IMR-90 (cell line): ENCODE measurements around the gene MAGI1. TPM values are rescaled to one million over a fixed set of nuclear protein-coding genes. Genes with fewer than 3 reads are reported as not detected.

Experiments used
- ATAC-seq: fragments of 200-7000 bp; cut with Tn5 transposase; 2 replicates; pipeline ENCODE4 v1.9.1; 2020; ENCODE audit warnings: low read depth, mild to moderate bottlenecking, moderate library complexity
- BruUV-seq: library from RNA; stranded (reverse); fragments of 400-500 nt; replicated peaks from 2 replicates; lab custom pipeline; 2021; lab: Mats Ljungman, UMichigan
- CTCF ChIA-PET: fragments of 300-600 bp; formaldehyde crosslinking; extraction: SDS; loops from one replicate; lab custom pipeline; 2021; ENCODE audit warnings: antibody characterized with exemption; lab: Yijun Ruan, JAX
- POLR2A ChIA-PET: fragments of 300-600 bp; sonication (Branson Sonifier 250); formaldehyde crosslinking; loops from one replicate; lab custom pipeline; 2022; ENCODE audit warnings: antibody characterized with exemption; ENCODE audit not compliant: unreplicated experiment; lab: Charles Lee
- DNase-seq: peaks from one replicate; pipeline ENCODE4 v3.0.0; 2013
- H2AFZ ChIP-seq: replicated peaks from 2 replicates; pipeline ENCODE3; 2013; ENCODE audit warnings: low read length, mild to moderate bottlenecking; ENCODE audit not compliant: poor library complexity
- H2AK5ac ChIP-seq: 2 replicates; pipeline ENCODE4 v1.6.1; 2013; ENCODE audit warnings: low read depth, low read length, inconsistent platforms
- H2AK9ac ChIP-seq: replicated peaks from 2 replicates; pipeline ENCODE3; 2013; ENCODE audit warnings: mild to moderate bottlenecking, low read depth, low read length, moderate library complexity; ENCODE audit not compliant: poor library complexity
- H2BK120ac ChIP-seq: 2 replicates; pipeline ENCODE4 v1.6.1; 2013; ENCODE audit warnings: low read depth, low read length, inconsistent platforms
- H2BK15ac ChIP-seq: 3 replicates; pipeline ENCODE4 v1.6.1; 2013; ENCODE audit warnings: low read depth, low read length, inconsistent platforms
- H2BK20ac ChIP-seq: 2 replicates; pipeline ENCODE4 v1.6.1; 2013; ENCODE audit warnings: low read depth, mild to moderate bottlenecking, inconsistent platforms, low read length, moderate library complexity
- H2BK5ac ChIP-seq: 2 replicates; pipeline ENCODE4 v1.6.1; 2013; ENCODE audit warnings: mild to moderate bottlenecking, low read depth, low read length, inconsistent platforms; ENCODE audit not compliant: poor library complexity, severe bottlenecking
- H3K14ac ChIP-seq: replicated peaks from 2 replicates; pipeline ENCODE4 v1.6.1; 2013; ENCODE audit warnings: low read depth, low read length, inconsistent platforms
- H3K18ac ChIP-seq: 2 replicates; pipeline ENCODE4 v1.6.1; 2013; ENCODE audit warnings: low read depth, low read length, control low read depth
- H3K23ac ChIP-seq: 2 replicates; pipeline ENCODE4 v1.6.1; 2013; ENCODE audit warnings: low read depth, low read length, inconsistent platforms
- H3K27ac ChIP-seq: 2 replicates; pipeline ENCODE4 v1.5.1; 2013; ENCODE audit warnings: mild to moderate bottlenecking, control low read depth, low read length; ENCODE audit not compliant: insufficient read depth
- H3K27me3 ChIP-seq: 2 replicates; pipeline ENCODE4 v1.6.1; 2013; ENCODE audit warnings: low read length; ENCODE audit not compliant: control insufficient read depth, insufficient read depth
- H3K36me3 ChIP-seq: 2 replicates; pipeline ENCODE4 v1.6.1; 2013; ENCODE audit warnings: low read length, mixed read lengths; ENCODE audit not compliant: control insufficient read depth, insufficient read depth
- H3K4ac ChIP-seq: 2 replicates; pipeline ENCODE4 v1.6.1; 2013; ENCODE audit warnings: low read depth, low read length, inconsistent platforms
- H3K4me1 ChIP-seq: 2 replicates; pipeline ENCODE4 v1.6.1; 2013; ENCODE audit warnings: low read length, mixed read lengths; ENCODE audit not compliant: control insufficient read depth, insufficient read depth
- H3K4me2 ChIP-seq: 2 replicates; pipeline ENCODE4 v1.6.1; 2013; ENCODE audit warnings: low read depth, mild to moderate bottlenecking, control low read depth, low read length, moderate library complexity
- H3K4me3 ChIP-seq: 2 replicates; pipeline ENCODE4 v1.5.1; 2013; ENCODE audit warnings: low read depth, mild to moderate bottlenecking, control low read depth, low read length, moderate library complexity; ENCODE audit not compliant: insufficient read depth
- H3K56ac ChIP-seq: 2 replicates; pipeline ENCODE4 v1.6.1; 2013; ENCODE audit warnings: low read length, inconsistent platforms; ENCODE audit not compliant: insufficient read depth; ENCODE audit errors: extremely low read depth
- H3K79me1 ChIP-seq, 2 experiments: 2 replicates each; pipeline ENCODE4 v1.6.1; 2013; ENCODE audit warnings: low read length in 2 of 2, inconsistent platforms in 1 of 2, low read depth in 1 of 2
- H3K9ac ChIP-seq: 2 replicates; pipeline ENCODE4 v1.6.1; 2013; ENCODE audit warnings: low read depth, low read length, control low read depth
- H3K9me1 ChIP-seq: 2 replicates; pipeline ENCODE4 v1.6.1; 2013; ENCODE audit warnings: low read length, inconsistent platforms; ENCODE audit not compliant: insufficient read depth
- H3K9me3 ChIP-seq: 2 replicates; pipeline ENCODE4 v1.6.1; 2013; ENCODE audit warnings: low read length; ENCODE audit not compliant: control insufficient read depth, insufficient read depth
- H4K20me1 ChIP-seq: 2 replicates; pipeline ENCODE4 v1.6.1; 2013; ENCODE audit warnings: low read length, inconsistent platforms; ENCODE audit not compliant: insufficient read depth
- H4K5ac ChIP-seq: 2 replicates; pipeline ENCODE4 v1.6.1; 2013; ENCODE audit warnings: mild to moderate bottlenecking, low read depth, low read length, control low read depth
- H4K8ac ChIP-seq, 2 experiments: 2 replicates each; pipeline ENCODE4 v1.6.1; 2013; ENCODE audit warnings: low read depth in 2 of 2, low read length in 2 of 2, control low read depth in 1 of 2, inconsistent platforms in 1 of 2
- H4K91ac ChIP-seq: 2 replicates; pipeline ENCODE4 v1.6.1; 2013; ENCODE audit warnings: low read depth, low read length, inconsistent platforms; ENCODE audit not compliant: insufficient read depth
- CEBPB ChIP-seq: IDR thresholded peaks from 2 replicates; pipeline ENCODE4 v1.6.1; 2012; ENCODE audit warnings: low read depth, low read length, improper control_type of control experiment
- WGBS, 2 experiments: methylation state at CpG; one replicate each; pipeline versions ENCODE4 v1.1.5 to v1.1.7; 2013; ENCODE audit warnings: missing lambda C conversion rate in 2 of 2; ENCODE audit not compliant: insufficient read length in 1 of 2; ENCODE audit errors: extremely low coverage in 2 of 2; 5-methylcytosine and 5-hydroxymethylcytosine counted together
- dilution Hi-C: fragments of 300-500 bp; cut with HindIII; formaldehyde crosslinking; loops from one replicate; pipeline ENCODE4 v1.14.3; 2018; ENCODE audit warnings: low sequenced_read_pairs; ENCODE audit not compliant: unreplicated experiment
- in situ Hi-C: fragments of 300-500 bp; cut with MboI; formaldehyde crosslinking; loops from 3 replicates; pipeline ENCODE4 v1.14.3; 2019; ENCODE audit warnings: low sequenced_read_pairs, inconsistent platforms, mixed read lengths
- intact Hi-C: fragments of 100-400 bp; cut with micrococcal nuclease; formaldehyde crosslinking; loops from 2 replicates; pipeline ENCODE4 v1.10.0; 2022
- polyA plus RNA-seq, 3 experiments: library from polyadenylated mRNA; depleted of rRNA; stranded (reverse); fragments of >200 nt; gene quantifications; 2 replicates each; pipeline ENCODE4 v1.2.3, GENCODE V29; 2012; ENCODE audit warnings: low replicate concordance in 1 of 3
- total RNA-seq: library from RNA; depleted of rRNA; stranded (reverse); fragments of >200 nt; gene quantifications from 2 replicates; pipeline ENCODE4 v1.2.3, GENCODE V29; 2012

Gene MAGI1
- total and polyA plus RNA-seq, 2 of the 4 experiments (the other 2 are of a cell fraction) = 14.5 to 24.2 TPM

GRCh38 chr3:65701516-65701915, 337.2 kb downstream of the MAGI1 start:
- Histone ChIP-seq H2BK120ac (no peak overlapping the region), H3K23ac (no peak overlapping the region), H2AFZ (no peak overlapping the region), H3K27ac (no peak overlapping the region), H2AK9ac (no peak overlapping the region), H4K91ac (no peak overlapping the region), H3K36me3 (no peaks in the 10 kb centered on the region), H2BK5ac (no peak overlapping the region), H2BK20ac (no peak overlapping the region), H3K9me1 (peaks cover 4% of the 10 kb centered on the region), H3K18ac (no peak overlapping the region), H4K8ac (no peak overlapping the region), H4K5ac (no peak overlapping the region), H3K14ac (no peak overlapping the region), H4K20me1 (0 out of 2 replicates have a peak, but pooled peaks cover 3% of the 10 kb centered on the region), H3K79me1 (peaks cover 0 to 4% of the 10 kb centered on the region in 2 experiments; a peak in 1 of 4 replicates), H3K56ac (no peak overlapping the region), H3K27me3 (no peaks in the 10 kb centered on the region), H3K4ac (no peak overlapping the region), H2AK5ac (no peak overlapping the region), H3K9ac (no peak overlapping the region), H3K9me3 (no peaks in the 10 kb centered on the region), H3K4me3 (no peak overlapping the region), H2BK15ac (no peak overlapping the region), H3K4me2 (no peak overlapping the region), H3K4me1 (0 out of 2 replicates have a peak, but pooled peaks cover 2% of the 10 kb centered on the region)
- no TSS peak for BruUV-seq
- DNase-seq = no peak
- ChIA-PET POLR2A (no interaction called here), CTCF (interaction anchor here (0.6 to 1.0 kb wide), 2 partner anchors 16 to 853 kb away, joined by 3 read pairs; no protein-coding TSS in a partner anchor)
- intact Hi-C loops = no loop called here
- ATAC-seq = no peak
- dilution Hi-C loops = no loop called here
- in situ Hi-C loops = no loop called here
- no peak for TF ChIP-seq CEBPB
- WGBS, 2 experiments = no CpG with 5 or more reads among the region's 4 CpGs
